HG02798 (cell line): ENCODE results near the gene CRYGN.

ENCODE experiments used
- ATAC-seq: cut with Tn5 transposase; IDR thresholded peaks from one replicate; pipeline ENCODE4 v1.9.1; 2021; ENCODE audit warnings: mild to moderate bottlenecking; ENCODE audit not compliant: unreplicated experiment, poor library complexity

The CRYGN gene

DNA sequence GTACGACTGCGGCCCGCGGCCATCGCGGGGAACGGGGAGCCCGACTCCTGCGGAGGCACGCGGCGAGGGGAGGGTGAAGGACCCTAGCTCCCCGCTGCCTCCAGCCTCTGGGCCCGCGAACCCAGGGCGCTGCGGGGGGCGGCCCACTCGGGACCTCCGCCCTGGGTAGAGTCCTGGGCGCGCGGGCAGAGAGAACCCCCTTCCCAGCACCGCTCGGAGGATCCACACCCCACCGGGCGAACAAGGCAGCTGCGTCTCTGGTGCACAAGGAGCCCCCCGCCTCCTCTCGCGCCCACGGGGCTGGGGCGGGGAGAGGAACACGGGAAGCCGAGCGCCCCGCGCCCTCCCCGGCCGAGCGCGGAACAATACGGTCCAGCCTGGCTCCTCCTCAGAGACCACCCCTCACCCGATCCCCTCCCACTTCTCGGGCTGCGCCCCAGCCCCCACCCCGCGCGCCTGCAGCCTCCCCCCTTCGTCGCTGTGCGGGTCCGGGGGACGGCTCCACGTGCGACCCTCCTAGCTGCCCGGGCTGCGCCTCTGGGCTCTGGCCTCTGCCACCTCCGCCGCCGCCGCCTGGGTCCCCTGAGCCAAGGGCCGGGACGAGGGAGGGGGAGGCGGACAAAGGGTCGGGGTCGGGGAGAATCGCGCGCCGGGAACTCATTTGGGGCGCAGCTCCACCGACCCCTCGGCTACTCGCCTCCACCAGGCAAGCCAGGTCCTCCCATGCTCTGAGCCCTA lies 30.1 kb downstream of the CRYGN start, which contains the start of gene WDR86:
TSS of gene WDR86 (minus strand) at position 372 of the 738 bp plus-strand sequence. CDS start 449 bp downstream, outside the sequence.
- no peak for ATAC-seq

DNA sequence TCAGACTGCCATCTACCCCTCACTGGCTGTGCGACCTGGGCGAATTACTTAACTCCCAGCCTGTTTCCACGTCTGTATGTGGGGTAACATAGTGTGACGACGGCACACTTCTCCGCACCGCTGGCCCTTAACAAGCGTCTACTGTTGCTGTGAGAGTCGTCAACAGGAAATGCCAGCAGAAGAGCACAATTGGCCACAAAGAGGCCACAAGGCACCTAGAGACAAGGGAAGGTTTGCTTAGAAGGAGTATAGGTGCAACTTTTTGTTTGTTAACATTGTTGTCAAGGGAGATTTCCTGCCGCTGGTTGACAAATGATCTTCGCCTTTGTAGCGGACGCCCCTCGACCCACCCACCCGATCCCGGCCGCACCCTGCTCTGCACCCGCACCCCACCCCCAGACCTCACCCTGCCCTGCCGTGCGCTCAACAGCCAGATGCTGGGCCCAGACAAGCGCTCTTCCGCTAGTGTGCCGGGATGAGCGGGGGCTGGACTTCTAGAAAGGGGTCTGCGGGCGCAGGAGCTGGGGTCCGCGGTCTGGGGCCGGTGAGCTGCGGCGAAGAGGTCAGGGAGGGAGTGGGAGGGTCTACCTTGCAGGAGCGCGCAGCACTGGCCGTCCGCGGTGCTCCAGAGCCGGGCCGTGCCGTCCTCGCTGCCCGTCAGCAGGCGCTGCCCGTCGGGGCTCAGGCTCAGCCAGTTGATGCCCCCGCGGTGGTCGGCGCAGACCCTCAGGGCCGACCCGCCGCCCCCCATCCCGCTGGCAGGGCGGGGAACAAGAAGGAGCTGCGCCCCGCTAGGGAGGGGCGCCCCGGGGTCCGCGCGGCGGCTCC lies 30.9 kb downstream of the CRYGN start:
- ATAC-seq = no peak

DNA sequence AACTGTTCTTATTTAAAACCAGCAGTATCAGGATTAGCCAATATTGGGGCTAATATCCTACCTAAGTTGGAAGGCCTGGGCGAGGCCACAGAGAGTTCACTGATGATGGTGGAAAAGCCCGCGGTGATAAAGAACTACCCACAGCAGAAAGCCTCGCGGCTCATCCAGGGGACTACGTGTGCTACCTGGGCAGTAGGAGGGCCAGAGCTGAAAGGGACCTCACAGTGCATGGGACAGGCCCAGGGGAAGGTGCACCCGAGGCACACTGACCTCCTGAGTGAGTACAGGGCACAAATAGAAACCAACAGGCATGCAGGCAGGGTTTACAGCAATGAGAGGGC lies 31.5 kb downstream of the CRYGN start:
- no peak for ATAC-seq

DNA sequence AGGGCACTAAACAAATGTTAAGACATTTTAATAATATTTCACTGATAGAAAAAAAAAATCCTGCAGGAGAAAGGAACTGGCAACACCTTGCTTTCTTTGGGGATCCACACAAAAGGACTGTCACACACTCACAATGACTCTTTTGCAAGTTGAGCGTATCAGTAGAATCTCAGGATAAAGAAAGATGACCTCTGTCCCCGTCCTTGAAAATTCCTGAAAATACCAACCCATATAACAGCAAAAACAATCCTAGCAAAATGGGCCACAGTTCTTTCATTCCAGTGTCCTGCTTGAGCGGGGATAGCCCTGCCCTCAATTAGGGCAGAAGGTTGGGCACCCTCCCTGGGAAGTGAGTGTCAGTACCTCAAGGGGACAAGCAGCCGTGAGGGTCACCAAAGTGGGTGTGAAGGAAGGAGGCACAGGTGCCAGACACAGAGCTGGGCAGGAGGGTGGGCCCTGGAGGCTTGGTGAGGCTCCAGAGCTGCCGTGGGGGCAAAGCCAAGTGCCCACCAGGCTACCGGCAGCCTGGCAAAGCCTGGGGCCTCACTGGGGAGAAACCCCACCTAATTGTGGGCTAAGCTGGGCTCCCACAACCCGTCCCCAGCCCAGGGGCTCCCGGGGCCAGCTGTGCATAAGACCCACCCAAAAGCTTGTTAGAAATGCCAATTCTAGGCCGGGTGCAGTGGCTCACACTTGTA lies 32.9 kb downstream of the CRYGN start:
- no peak for ATAC-seq

- ATAC-seq = no peak
Measured at GRCh38 chr7:151406051-151406875, 33.7 kb downstream of the CRYGN start.

DNA sequence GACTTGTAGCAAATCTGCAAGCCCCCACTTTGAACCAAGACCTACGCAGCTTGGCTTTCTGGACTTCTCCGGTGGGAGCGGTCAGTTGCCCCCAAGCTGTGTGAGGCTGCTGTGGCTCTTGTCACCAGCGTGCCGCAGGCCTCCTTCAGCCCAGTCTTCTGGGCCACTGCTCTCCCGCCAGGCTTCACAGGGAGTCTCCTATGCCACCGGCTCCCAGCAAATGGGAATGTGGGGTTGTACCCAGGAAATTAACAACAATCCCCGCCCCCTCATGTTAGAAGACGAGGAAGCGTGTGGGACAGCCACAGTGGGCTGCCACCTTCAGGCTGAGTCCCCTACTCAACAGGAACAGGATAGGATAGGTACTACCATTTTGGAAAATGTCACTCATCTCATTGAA lies 34.4 kb downstream of the CRYGN start:
- no peak for ATAC-seq

- no peak for ATAC-seq
Measured at GRCh38 chr7:151405056-151405455, 34.9 kb downstream of the CRYGN start.

- no peak for ATAC-seq
Measured at GRCh38 chr7:151404216-151405011, 35.5 kb downstream of the CRYGN start.

DNA sequence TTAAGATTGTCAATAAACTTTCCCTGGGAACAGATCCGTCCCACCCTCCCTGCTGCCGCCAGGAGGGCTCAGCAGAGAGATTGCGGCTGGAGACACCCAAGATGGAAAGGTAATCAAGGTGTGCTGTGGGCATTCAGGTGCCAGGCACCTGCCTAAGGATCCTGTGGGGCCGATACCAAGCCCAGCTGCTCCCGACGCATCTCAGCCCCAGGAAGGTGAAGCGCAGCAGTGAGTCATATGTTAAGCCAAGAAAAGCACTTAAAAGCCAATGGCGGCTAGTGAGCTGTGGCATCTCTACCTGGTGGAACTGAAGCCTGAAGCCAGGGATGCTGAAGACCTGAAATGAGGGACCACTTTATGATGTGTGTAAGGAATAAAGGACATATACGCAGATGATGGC lies 36.2 kb downstream of the CRYGN start:
- no peak for ATAC-seq

- no peak for ATAC-seq
Measured at GRCh38 chr7:151402029-151402835, 37.7 kb downstream of the CRYGN start.

GRCh38 chr7:151400626-151401315 lies 39.2 kb downstream of the CRYGN start:
- peak; percentile 62 for ATAC-seq

DNA sequence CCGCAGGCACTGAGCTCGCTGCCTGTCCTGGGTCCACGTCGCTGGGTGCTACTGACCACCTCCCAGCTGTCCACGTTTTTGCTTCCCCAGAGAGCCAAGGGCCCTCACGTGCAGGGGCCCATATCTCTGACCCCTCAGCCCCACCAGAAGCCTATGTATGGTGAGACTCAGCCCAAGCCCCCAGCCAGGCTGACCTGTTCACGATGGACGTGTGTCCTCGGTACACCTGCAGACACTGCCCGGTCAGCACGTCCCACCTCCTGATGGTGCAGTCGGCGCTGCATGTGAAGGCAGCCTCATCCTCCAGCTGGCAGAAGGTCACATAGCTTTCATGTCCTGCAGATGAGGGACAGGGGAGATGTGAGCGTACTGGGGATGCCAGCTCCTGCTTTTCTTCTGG lies 40.0 kb downstream of the CRYGN start:
- ATAC-seq = no peak

- ATAC-seq = no peak
Measured at GRCh38 chr7:151399305-151399601, 40.7 kb downstream of the CRYGN start.

DNA sequence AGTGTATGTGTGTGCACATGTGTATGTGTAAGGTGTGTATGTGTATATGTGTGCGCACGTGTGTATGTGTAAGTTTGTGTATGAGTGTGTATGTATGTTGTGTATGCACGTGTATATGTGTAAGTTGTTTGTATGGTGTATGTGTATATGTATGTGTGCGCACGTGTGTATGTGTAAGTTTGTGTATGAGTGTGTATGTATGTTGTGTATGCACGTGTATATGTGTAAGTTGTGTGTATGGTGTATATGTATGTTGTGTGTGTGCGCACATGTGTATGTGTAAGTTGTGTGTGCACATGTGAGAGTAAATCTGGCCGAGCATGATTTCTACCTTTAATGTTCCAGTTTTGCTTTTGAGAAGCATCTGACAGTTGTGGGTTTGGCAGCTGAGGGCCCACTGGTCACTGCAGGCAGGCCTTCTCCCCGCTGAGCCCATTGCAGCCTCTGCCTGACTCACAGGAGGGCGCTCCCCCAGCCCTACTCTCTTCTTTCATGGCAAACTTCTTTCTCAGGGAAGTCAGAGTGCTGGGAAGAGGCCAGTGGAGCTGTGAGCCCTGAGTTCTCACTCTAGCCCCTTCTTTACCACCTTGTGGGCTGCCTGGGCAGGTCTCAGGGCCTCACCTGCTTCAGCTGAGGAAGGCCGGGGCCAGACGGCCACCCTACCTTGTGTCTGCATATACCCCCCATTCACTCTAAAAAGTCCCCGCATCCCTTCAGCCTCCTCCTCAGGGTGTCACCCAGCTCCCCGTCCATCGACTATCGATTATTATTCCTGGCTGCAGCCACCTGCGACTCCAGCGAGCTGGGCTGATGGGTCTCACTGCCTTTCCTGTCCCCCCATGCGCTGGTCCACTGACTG lies 41.3 kb downstream of the CRYGN start:
- ATAC-seq = no peak

DNA sequence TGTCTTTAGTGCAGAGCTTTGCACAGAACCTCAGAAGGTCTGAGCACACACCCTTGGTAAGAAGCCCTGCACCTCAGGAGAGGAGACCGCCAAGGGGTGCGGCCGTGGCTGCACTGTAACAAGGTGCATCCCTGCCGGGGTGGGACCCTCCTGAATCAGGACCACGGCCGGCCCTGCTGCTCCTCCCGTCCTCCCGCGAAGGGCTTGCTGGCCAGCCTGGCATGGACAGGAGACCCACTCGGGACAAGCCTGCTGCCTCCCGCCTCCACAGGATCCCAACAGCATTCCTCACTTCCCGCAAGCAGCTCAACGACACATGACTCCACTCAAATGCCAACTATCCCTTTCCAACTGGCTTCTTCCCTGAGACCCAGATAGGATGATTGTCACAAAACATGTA lies 42.9 kb downstream of the CRYGN start:
- ATAC-seq = no peak

DNA sequence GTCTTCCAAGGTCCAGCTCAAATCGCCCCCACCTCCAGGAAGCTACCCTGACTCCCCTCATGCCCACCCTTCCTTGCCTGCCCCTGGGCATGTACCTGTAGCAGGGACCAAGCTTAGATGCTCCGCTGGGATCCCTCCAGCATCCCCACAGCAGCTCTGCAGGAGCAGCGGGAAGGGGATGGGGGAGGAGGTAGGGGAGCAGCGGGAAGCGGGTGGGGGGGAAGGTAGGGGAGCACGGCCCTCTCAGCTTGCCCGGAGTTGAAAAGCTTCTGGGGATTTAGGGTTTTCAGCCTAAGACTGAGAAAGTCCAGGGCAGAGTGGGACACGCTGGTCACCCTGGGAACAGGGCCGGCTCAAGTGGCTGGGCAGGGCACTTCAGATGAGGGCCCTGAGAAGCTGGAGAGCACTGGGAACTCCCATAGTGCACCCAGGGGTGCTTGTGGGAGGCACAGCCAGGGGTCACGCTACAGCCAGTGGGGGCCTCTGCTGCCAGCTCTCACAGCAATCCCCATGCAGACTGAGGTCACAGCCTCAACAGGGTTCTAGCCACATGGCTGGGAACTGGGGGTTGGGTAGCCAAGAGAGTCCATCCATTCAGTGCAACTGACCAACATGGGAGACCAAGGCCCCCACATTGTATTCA lies 43.5 kb downstream of the CRYGN start:
- no peak for ATAC-seq

DNA sequence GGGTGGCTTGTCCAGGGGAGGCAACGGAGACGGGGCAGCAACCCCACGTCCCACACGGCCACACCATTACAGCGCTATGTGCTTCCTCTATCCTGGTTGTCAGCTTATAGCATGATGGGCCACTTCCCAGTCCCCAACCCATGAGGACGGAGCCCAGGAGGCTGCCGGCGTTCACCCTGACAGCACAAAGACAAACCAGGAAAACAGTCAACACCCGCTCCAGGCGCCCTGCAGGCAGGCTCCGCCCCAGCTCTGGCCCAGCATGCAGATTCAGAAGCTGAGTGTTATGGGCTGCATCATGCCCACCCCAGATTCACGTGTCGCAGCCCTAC lies 44.9 kb downstream of the CRYGN start:
- no peak for ATAC-seq
